Nephron progenitor cell (in vitro differentiated cells): ENCODE results near the gene MX2.
A peak's percentile ranks its signal among the peaks of the same experiment; 100 is the strongest.

Experiments
- DNase-seq: peaks from one replicate; pipeline ENCODE4 v3.0.0; 2021
- H3K27ac Mint-ChIP-seq: 2 replicates; pipeline ENCODE4 v1.8.0; 2021; ENCODE audit warnings: mild to moderate bottlenecking, moderate library complexity, mixed read lengths
- H3K27me3 Mint-ChIP-seq: 2 replicates; pipeline ENCODE4 v1.8.0; 2021; ENCODE audit warnings: mild to moderate bottlenecking, low read depth, mixed read lengths; ENCODE audit not compliant: poor library complexity
- H3K36me3 Mint-ChIP-seq: 2 replicates; pipeline ENCODE4 v1.8.0; 2021; ENCODE audit warnings: low read depth, mixed read lengths
- H3K4me1 Mint-ChIP-seq: 2 replicates; pipeline ENCODE4 v1.8.0; 2021; ENCODE audit warnings: mixed read lengths
- H3K4me3 Mint-ChIP-seq: 2 replicates; pipeline ENCODE4 v1.8.0; 2021; ENCODE audit warnings: mild to moderate bottlenecking, moderate library complexity, mixed read lengths
- H3K9me3 Mint-ChIP-seq: 2 replicates; pipeline ENCODE4 v1.8.0; 2021; ENCODE audit warnings: mild to moderate bottlenecking, moderate library complexity, mixed read lengths
- CTCF ChIP-seq: fragments of 200-600 bp; sonication (generic); IDR thresholded peaks from 2 replicates; pipeline ENCODE4 v1.5.0; 2021; ENCODE audit warnings: antibody characterized with exemption

The MX2 gene

DNA sequence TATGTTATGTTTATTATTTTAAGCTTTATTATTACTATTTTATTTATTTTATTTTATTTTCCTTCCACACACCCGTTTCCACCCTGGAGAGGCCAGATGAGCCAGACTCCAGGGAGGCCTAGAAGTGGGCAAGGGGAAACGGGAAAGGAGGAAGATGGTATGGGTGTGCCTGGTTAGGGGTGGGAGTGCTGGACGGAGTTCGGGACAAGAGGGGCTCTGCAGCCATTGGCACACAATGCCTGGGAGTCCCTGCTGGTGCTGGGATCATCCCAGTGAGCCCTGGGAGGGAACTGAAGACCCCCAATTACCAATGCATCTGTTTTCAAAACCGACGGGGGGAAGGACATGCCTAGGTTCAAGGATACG, 63.7 kb downstream of the MX2 start:
- no peak for TF ChIP-seq CTCF
- Mint-ChIP-seq H3K27me3 (peaks cover 78% of the 10 kb centered on the region), H3K27ac (no peak overlapping the region), H3K4me3 (peak overlapping the region; percentile 76), H3K4me1 (peaks cover 11% of the 10 kb centered on the region), H3K9me3 (no peaks in the 10 kb centered on the region), H3K36me3 (no peaks in the 10 kb centered on the region)
- DNase-seq, result no peak

GRCh38 chr21:41425954-41426675, 64.3 kb downstream of the MX2 start, which contains the start of gene MX1:
Gene MX1 (plus strand): TSS chr21:41426239. CDS start chr21:41432071, 5,832 bp downstream.
- Mint-ChIP-seq H3K9me3 (no peaks in the 10 kb centered on the region), H3K36me3 (no peaks in the 10 kb centered on the region), H3K27me3 (peaks cover 79% of the 10 kb centered on the region), H3K27ac (no peak within 1 kb of the TSS), H3K4me3 (peak within 1 kb of the TSS; percentile 76), H3K4me1 (peaks cover 5% of the 10 kb centered on the region)
- no peak for TF ChIP-seq CTCF
- peak; percentile 44 for DNase-seq

- TF ChIP-seq CTCF, result no peak
- Mint-ChIP-seq H3K36me3 (no peaks in the 10 kb centered on the region), H3K4me3 (peak overlapping the region; percentile 47), H3K27me3 (peaks cover 76% of the 10 kb centered on the region), H3K27ac (no peak overlapping the region), H3K4me1 (peaks cover under 1% of the 10 kb centered on the region), H3K9me3 (no peaks in the 10 kb centered on the region)
- no peak for DNase-seq
Measured at GRCh38 chr21:41426676-41427404, 65.0 kb downstream of the MX2 start.

GRCh38 chr21:41427556-41427955, 65.7 kb downstream of the MX2 start:
- DNase-seq, result no peak
- no peaks in the 10 kb centered on the region for H3K9me3 Mint-ChIP-seq
- H3K4me1 Mint-ChIP-seq, result no peaks in the 10 kb centered on the region
- no peak overlapping the region for H3K4me3 Mint-ChIP-seq
- no peaks in the 10 kb centered on the region for H3K36me3 Mint-ChIP-seq
- no peak for TF ChIP-seq CTCF
- no peak overlapping the region for H3K27ac Mint-ChIP-seq
- H3K27me3 Mint-ChIP-seq, result peaks cover 80% of the 10 kb centered on the region

- no peak for TF ChIP-seq CTCF
Measured at GRCh38 chr21:41428311-41428710, 66.5 kb downstream of the MX2 start.

More at GRCh38 chr21:41428311-41428710, 66.5 kb downstream of the MX2 start:
- Mint-ChIP-seq H3K9me3 (no peaks in the 10 kb centered on the region), H3K4me1 (no peaks in the 10 kb centered on the region), H3K36me3 (no peaks in the 10 kb centered on the region), H3K27ac (no peak overlapping the region), H3K27me3 (peaks cover 76% of the 10 kb centered on the region), H3K4me3 (no peak overlapping the region)
- no peak for DNase-seq
